Psoas muscle (tissue), 8 donors: ENCODE measurements around the gene C1orf116. TPM values are rescaled to one million over a fixed set of nuclear protein-coding genes. Genes with fewer than 3 reads are reported as not detected.

Experiments
- ATAC-seq, 4 donors: fragments of 200-7000 bp; cut with Tn5 transposase; one replicate each; pipeline ENCODE4 v1.9.1; 2020; ENCODE audit warnings: moderate library complexity in 3 of 4, mild to moderate bottlenecking in 2 of 4
- DNase-seq, 2 donors: peaks; one replicate each; pipeline ENCODE4 v3.0.0-alpha.2; 2020
- H3K27ac ChIP-seq: fragments of 200-600 bp; one replicate; pipeline ENCODE4 v1.8.0; 2022
- H3K27me3 ChIP-seq, 3 donors: fragments of 200-600 bp in 1 of 3; one replicate each; pipeline versions ENCODE4 v1.6.1 to v1.8.0; 2013 to 2022; ENCODE audit warnings: low read length in 2 of 3, mild to moderate bottlenecking in 2 of 3, moderate library complexity in 1 of 3; ENCODE audit not compliant: insufficient read depth in 3 of 3
- H3K36me3 ChIP-seq, 2 donors: fragments of 200-600 bp in 1 of 2; one replicate each; pipeline versions ENCODE4 v1.6.1 to v1.8.0; 2013 to 2022; ENCODE audit warnings: low read depth in 1 of 2, mild to moderate bottlenecking in 1 of 2, moderate library complexity in 1 of 2; ENCODE audit not compliant: insufficient read depth in 1 of 2
- H3K4me1 ChIP-seq: fragments of 200-600 bp; one replicate; pipeline ENCODE4 v1.8.0; 2022
- H3K4me3 ChIP-seq: fragments of 200-600 bp; one replicate; pipeline ENCODE4 v1.8.0; 2022; ENCODE audit warnings: mild to moderate bottlenecking
- H3K9me3 ChIP-seq: fragments of 200-600 bp; one replicate; pipeline ENCODE4 v1.8.0; 2022
- WGBS, 3 donors: extraction: QIAGEN DNeasy Blood & Tissue Kit; methylation state at CpG; one replicate each; pipeline versions ENCODE4 v1.1.6 to v1.1.7; 2013; 5-methylcytosine and 5-hydroxymethylcytosine counted together
- intact Hi-C, 2 donors: fragments of 100-400 bp; cut with DNase I; formaldehyde crosslinking; loops; one replicate each; pipeline versions ENCODE4 v1.11.0 to v1.14.2; 2022
- polyA plus RNA-seq, 3 donors: library from polyadenylated mRNA; stranded (reverse); fragments of 200-250 nt; gene quantifications; one replicate each; pipeline ENCODE4 v1.2.3, GENCODE V29; 2013
- total RNA-seq, 4 donors: library from RNA; stranded (reverse); fragmentation: NEBNext Ultra II Directional in 2 of 4; extraction: Animal tissue kit (Norgen Biotek cat#: 25700) in 2 of 4; gene quantifications; one replicate each; pipeline versions ENCODE4 v1.2.1 to v1.2.4, GENCODE V29; 2021 to 2023
- TF ChIP-seq, protein P1 (sequence below): fragments of 200-600 bp; IDR thresholded peaks from one replicate; pipeline ENCODE4 v1.8.0; 2022; ENCODE audit warnings: antibody characterized with exemption
- donor health status: healthy with polysubstance abuse.
- donor health status: DM: no; HTN: no; CAD: no; lungs with moderate emphysema.
- donor health status: Bipolar disorder and iron deficiency.
- donor health status: healthy.
- donor health status: DM: yes; HTN: yes; CAD: no.
- donor health status: DM: no; HTN: no; CAD: no.
- donor health status: DM: no; HTN: no; CAD: no.
- donor health status: DM: yes; HTN: yes; CAD: no.

C1orf116 gene
- total and polyA plus RNA-seq, 7 donors, result 0.12 to 1.4 (median 0.35) TPM

DNA sequence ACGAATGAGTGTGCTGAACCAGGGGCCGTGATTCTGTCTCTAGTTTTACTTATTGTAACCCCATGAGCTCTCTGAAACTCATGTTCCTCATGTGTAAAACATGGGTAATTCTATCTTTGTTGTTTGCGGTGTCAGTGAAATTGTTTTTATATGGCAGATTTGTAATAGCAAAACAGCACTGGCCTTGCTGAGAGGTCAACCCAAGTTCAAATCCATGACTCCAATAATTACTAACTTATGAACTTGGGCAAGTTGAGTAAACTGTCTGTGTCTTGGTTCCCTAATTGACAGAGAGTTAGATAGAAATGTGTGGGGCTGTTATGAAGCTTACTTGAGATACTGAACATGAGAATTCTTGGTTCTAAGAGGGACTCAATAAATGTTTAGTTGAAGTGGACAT, 17.8 kb downstream of the C1orf116 start:
- DNase-seq (no peak), ATAC-seq (no peak)
- intact Hi-C loops, result no loop called here
- Histone ChIP-seq H3K27ac (no peak overlapping the region), H3K4me1 (no peaks in the 10 kb centered on the region), H3K4me3 (no peak overlapping the region), H3K36me3 (no peaks in the 10 kb centered on the region), H3K27me3 (peaks cover 0 to 5% (median 0%) of the 10 kb centered on the region in 3 donors), H3K9me3 (no peaks in the 10 kb centered on the region)
- TF ChIP-seq, protein P1, sequence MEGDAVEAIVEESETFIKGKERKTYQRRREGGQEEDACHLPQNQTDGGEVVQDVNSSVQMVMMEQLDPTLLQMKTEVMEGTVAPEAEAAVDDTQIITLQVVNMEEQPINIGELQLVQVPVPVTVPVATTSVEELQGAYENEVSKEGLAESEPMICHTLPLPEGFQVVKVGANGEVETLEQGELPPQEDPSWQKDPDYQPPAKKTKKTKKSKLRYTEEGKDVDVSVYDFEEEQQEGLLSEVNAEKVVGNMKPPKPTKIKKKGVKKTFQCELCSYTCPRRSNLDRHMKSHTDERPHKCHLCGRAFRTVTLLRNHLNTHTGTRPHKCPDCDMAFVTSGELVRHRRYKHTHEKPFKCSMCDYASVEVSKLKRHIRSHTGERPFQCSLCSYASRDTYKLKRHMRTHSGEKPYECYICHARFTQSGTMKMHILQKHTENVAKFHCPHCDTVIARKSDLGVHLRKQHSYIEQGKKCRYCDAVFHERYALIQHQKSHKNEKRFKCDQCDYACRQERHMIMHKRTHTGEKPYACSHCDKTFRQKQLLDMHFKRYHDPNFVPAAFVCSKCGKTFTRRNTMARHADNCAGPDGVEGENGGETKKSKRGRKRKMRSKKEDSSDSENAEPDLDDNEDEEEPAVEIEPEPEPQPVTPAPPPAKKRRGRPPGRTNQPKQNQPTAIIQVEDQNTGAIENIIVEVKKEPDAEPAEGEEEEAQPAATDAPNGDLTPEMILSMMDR, result no peak
- WGBS, 3 donors, result 71 to 80% (median 73%) methylated on average over 3 of the region's 3 CpGs

DNA sequence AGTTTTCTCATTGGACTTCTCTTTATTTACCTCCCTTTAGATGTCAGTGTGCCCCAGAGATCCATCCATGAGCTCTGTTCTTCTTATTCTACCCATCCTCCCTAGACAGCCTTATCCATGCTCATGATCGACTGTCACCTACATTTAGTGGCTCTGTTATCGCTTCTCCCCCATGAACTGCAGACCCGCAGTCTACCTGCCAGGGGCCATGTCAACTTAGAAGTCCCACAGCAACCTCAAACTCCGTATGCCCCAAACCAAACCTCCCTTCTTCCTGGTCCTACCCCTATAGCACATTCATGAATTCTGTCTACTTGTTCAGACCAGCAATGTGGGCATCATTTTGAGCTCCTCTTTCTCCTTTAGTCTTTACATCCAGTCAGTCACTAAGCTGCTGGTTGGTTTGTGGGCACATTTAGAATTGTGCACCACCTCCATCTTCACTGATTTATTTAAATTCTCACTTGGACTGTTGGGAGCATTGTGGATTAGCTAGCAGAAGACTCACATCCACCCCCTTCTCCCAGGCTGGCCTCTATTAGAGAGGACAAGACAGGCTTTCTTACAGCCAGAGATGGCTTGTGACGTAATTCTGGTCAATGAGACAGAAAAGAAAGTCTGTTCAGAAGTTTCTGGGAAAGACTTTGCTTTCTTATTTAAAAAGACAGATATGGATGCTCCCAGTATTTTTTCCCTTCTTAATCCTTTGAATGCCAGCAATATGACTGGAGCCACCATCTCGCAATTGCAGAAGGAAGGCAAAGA, 19.1 kb downstream of the C1orf116 start:
- WGBS, 3 donors, result 61 to 72% (median 62%) methylated on average over 6 of the region's 6 CpGs
- Histone ChIP-seq H3K4me3 (no peak overlapping the region), H3K36me3 (no peaks in the 10 kb centered on the region), H3K27me3 (peaks cover 0 to 5% (median 0%) of the 10 kb centered on the region in 3 donors), H3K4me1 (no peaks in the 10 kb centered on the region), H3K27ac (no peak overlapping the region), H3K9me3 (no peaks in the 10 kb centered on the region)
- ATAC-seq, result no peak
- intact Hi-C loops, result no loop called here
- TF ChIP-seq, protein P1, result no peak
- DNase-seq, result no peak

DNA sequence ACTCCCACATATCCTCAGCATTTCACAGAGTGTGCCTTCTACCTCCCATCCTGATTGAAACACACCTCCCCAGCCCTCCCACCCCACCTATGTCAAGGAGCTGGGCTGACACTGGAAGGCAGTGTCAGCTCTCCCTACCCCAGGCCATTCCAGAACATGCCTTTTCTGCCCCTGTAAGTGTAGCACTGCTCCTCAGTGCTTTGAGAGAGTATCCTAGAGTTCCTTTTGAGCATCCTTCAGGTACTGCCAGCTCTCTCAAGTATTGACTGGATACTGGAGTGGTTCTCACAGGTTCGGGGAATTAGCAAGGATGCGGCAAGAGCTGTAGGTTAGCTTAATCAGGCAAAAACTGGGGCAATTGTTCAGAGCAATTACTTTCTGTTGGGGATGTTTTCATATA, 21.8 kb downstream of the C1orf116 start:
- Histone ChIP-seq H3K27ac (no peak overlapping the region), H3K4me3 (no peak overlapping the region), H3K36me3 (no peaks in the 10 kb centered on the region), H3K4me1 (no peaks in the 10 kb centered on the region), H3K27me3 (peaks cover 0 to 5% (median 0%) of the 10 kb centered on the region in 3 donors), H3K9me3 (no peaks in the 10 kb centered on the region)
- TF ChIP-seq, protein P1, result no peak
- DNase-seq (no peak), ATAC-seq (no peak)
- WGBS, 3 donors, result 96 to 97% (median 97%) methylated on average over 2 of the region's 2 CpGs
- intact Hi-C loops, result no loop called here

DNA sequence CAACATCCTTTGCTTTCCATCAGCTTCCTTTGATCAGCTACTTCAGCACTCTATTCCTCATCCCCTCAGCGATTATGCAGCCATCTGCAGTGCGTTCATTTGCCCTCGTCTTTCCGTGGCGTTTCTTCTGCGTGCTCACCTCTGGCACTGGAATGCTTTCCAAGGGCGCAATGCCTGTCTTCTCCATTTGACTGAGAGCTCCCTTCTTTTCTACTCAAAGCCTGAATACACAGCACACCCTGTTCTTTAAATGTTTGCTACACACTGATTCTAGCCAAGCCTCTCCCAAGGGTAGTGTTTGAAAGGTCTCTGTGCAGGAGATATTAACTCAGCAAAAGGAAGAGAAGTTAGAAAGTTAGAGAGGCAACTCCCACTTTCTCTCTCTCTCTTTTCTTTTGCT, 22.6 kb downstream of the C1orf116 start:
- Histone ChIP-seq H3K4me3 (no peak overlapping the region), H3K36me3 (no peaks in the 10 kb centered on the region), H3K27me3 (peaks cover 0 to 5% (median 0%) of the 10 kb centered on the region in 3 donors), H3K9me3 (no peaks in the 10 kb centered on the region), H3K27ac (no peak overlapping the region), H3K4me1 (no peaks in the 10 kb centered on the region)
- ATAC-seq (no peak), DNase-seq (no peak)
- WGBS, 3 donors, result 85 to 92% (median 90%) methylated on average over 7 of the region's 7 CpGs
- intact Hi-C loops, result no loop called here
- TF ChIP-seq, protein P1, result no peak
